H9 (cell line): ENCODE results near the gene HSP90AA1. TPM values are rescaled to one million over a fixed set of nuclear protein-coding genes. Genes with fewer than 3 reads are reported as not detected.

Source experiments
- DNase-seq: peaks from one replicate; pipeline ENCODE4 v3.0.0-alpha.2; 2017
- H2AFZ ChIP-seq: one replicate; pipeline ENCODE4 v1.6.1; 2013; ENCODE audit warnings: mild to moderate bottlenecking, low read length, control low read depth, moderate library complexity
- H2AK5ac ChIP-seq: 2 replicates; pipeline ENCODE4 v1.6.1; 2013; ENCODE audit warnings: low read length, control low read depth, mixed read lengths; ENCODE audit not compliant: insufficient read length
- H2BK120ac ChIP-seq: one replicate; pipeline ENCODE4 v1.6.1; 2013; ENCODE audit warnings: low read depth, mild to moderate bottlenecking, low read length, control low read depth, inconsistent platforms; ENCODE audit not compliant: poor library complexity, severe bottlenecking
- H2BK12ac ChIP-seq: 2 replicates; pipeline ENCODE4 v1.6.1; 2013; ENCODE audit warnings: low read length, control low read depth, mixed read lengths, low read depth; ENCODE audit not compliant: insufficient read length
- H2BK15ac ChIP-seq: 2 replicates; pipeline ENCODE4 v1.6.1; 2013; ENCODE audit warnings: low read depth, low read length, control low read depth
- H2BK20ac ChIP-seq: one replicate; pipeline ENCODE4 v1.6.1; 2013; ENCODE audit warnings: low read depth, mild to moderate bottlenecking, low read length, control low read depth, inconsistent platforms; ENCODE audit not compliant: poor library complexity, severe bottlenecking
- H2BK5ac ChIP-seq: 2 replicates; pipeline ENCODE4 v1.6.1; 2013; ENCODE audit warnings: low read length, control low read depth, mixed read lengths; ENCODE audit not compliant: insufficient read length
- H3K14ac ChIP-seq: 2 replicates; pipeline ENCODE4 v1.6.1; 2013; ENCODE audit warnings: low read length, control low read depth; ENCODE audit not compliant: insufficient read depth
- H3K18ac ChIP-seq: 2 replicates; pipeline ENCODE4 v1.6.1; 2013; ENCODE audit warnings: low read depth, mild to moderate bottlenecking, mixed read lengths, low read length, control low read depth; ENCODE audit not compliant: insufficient read length
- H3K23ac ChIP-seq: 2 replicates; pipeline ENCODE4 v1.6.1; 2013; ENCODE audit warnings: low read length, control low read depth, mixed read lengths, low read depth; ENCODE audit not compliant: insufficient read length
- H3K23me2 ChIP-seq: 2 replicates; pipeline ENCODE4 v1.6.1; 2013; ENCODE audit warnings: low read depth, mild to moderate bottlenecking, mixed read lengths, low read length, control low read depth; ENCODE audit not compliant: insufficient read length, poor library complexity, severe bottlenecking
- H3K27ac ChIP-seq: 2 replicates; pipeline ENCODE4 v1.5.1; 2013; ENCODE audit warnings: low read length, control low read depth, mixed read lengths, low read depth; ENCODE audit not compliant: insufficient read length
- H3K27me3 ChIP-seq: 2 replicates; pipeline ENCODE4 v1.6.1; 2013; ENCODE audit warnings: low read length, control low read depth, inconsistent platforms; ENCODE audit not compliant: insufficient read depth
- H3K4ac ChIP-seq: 2 replicates; pipeline ENCODE4 v1.6.1; 2013; ENCODE audit warnings: low read depth, mild to moderate bottlenecking, control low read depth, inconsistent platforms, low read length, moderate library complexity
- H3K4me1 ChIP-seq: 2 replicates; pipeline ENCODE4 v1.6.1; 2013; ENCODE audit warnings: low read length, control low read depth, inconsistent platforms; ENCODE audit not compliant: insufficient read depth
- H3K4me2 ChIP-seq: 2 replicates; pipeline ENCODE4 v1.6.1; 2013; ENCODE audit warnings: low read length, control low read depth, mixed read lengths; ENCODE audit not compliant: insufficient read length, insufficient read depth
- H3K56ac ChIP-seq: 2 replicates; pipeline ENCODE4 v1.6.1; 2013; ENCODE audit warnings: low read depth, mild to moderate bottlenecking, mixed read lengths, low read length, control low read depth; ENCODE audit not compliant: insufficient read length
- H3K79me1 ChIP-seq: 2 replicates; pipeline ENCODE4 v1.6.1; 2013; ENCODE audit warnings: low read depth, mild to moderate bottlenecking, moderate library complexity, low read length, control low read depth, inconsistent platforms; ENCODE audit not compliant: insufficient read depth, poor library complexity, severe bottlenecking
- H3K79me2 ChIP-seq: 2 replicates; pipeline ENCODE4 v1.6.1; 2013; ENCODE audit warnings: low read length, control low read depth, inconsistent platforms; ENCODE audit not compliant: insufficient read depth
- H3K9ac ChIP-seq: 2 replicates; pipeline ENCODE4 v1.6.1; 2013; ENCODE audit warnings: low read length, control low read depth, mixed read lengths; ENCODE audit not compliant: insufficient read length; ENCODE audit errors: extremely low read depth
- H3K9me3 ChIP-seq: one replicate; pipeline ENCODE4 v1.6.1; 2013; ENCODE audit warnings: low read depth, low read length, inconsistent platforms; ENCODE audit not compliant: control insufficient read depth
- H3T11ph ChIP-seq: one replicate; pipeline ENCODE4 v1.6.1; 2013; ENCODE audit warnings: mild to moderate bottlenecking, low read length, control low read depth, inconsistent platforms
- H4K20me1 ChIP-seq: one replicate; pipeline ENCODE4 v1.6.1; 2013; ENCODE audit not compliant: control insufficient read depth, insufficient read length, insufficient read depth
- H4K5ac ChIP-seq: 2 replicates; pipeline ENCODE4 v1.6.1; 2013; ENCODE audit warnings: low read depth, mild to moderate bottlenecking, mixed read lengths, low read length, control low read depth; ENCODE audit not compliant: insufficient read length
- H4K8ac ChIP-seq: replicated peaks from 2 replicates; pipeline ENCODE4 v1.6.1; 2013; ENCODE audit warnings: low read length, control low read depth, mixed read lengths, low read depth; ENCODE audit not compliant: insufficient read length
- H4K91ac ChIP-seq: 2 replicates; pipeline ENCODE4 v1.6.1; 2013; ENCODE audit warnings: low read depth, mild to moderate bottlenecking, moderate library complexity, mixed read lengths, low read length, control low read depth; ENCODE audit not compliant: insufficient read length
- H3K27ac Mint-ChIP-seq, 3 experiments: 2 replicates in 2 of 3; 3 replicates in 1 of 3; pipeline ENCODE4 v1.8.0; 2020 to 2021; ENCODE audit warnings: mixed read lengths in 3 of 3, mild to moderate bottlenecking in 1 of 3, moderate library complexity in 1 of 3
- H3K27me3 Mint-ChIP-seq: 2 replicates; pipeline ENCODE4 v1.8.0; 2021; ENCODE audit warnings: low read depth, mild to moderate bottlenecking, moderate library complexity, mixed read lengths
- H3K36me3 Mint-ChIP-seq, 3 experiments: 2 replicates in 2 of 3; 3 replicates in 1 of 3; pipeline ENCODE4 v1.8.0; 2020 to 2021; ENCODE audit warnings: low read depth in 3 of 3, mixed read lengths in 3 of 3; ENCODE audit not compliant: insufficient read depth in 1 of 3
- H3K4me1 Mint-ChIP-seq, 2 experiments: 2 replicates each; pipeline ENCODE4 v1.8.0; 2020; ENCODE audit warnings: mixed read lengths in 2 of 2
- H3K4me3 Mint-ChIP-seq, 2 experiments: 2 replicates in 1 of 2; 3 replicates in 1 of 2; pipeline ENCODE4 v1.8.0; 2020 to 2021; ENCODE audit warnings: mild to moderate bottlenecking in 2 of 2, mixed read lengths in 2 of 2, moderate library complexity in 1 of 2
- H3K9me3 Mint-ChIP-seq, 2 experiments: 2 replicates in 1 of 2; 3 replicates in 1 of 2; pipeline ENCODE4 v1.8.0; 2020; ENCODE audit warnings: mild to moderate bottlenecking in 2 of 2, mixed read lengths in 2 of 2, moderate library complexity in 1 of 2
- total RNA-seq: library from RNA; stranded (reverse); gene quantifications from 2 replicates; pipeline ENCODE4 v1.2.1, GENCODE V29; 2021
- TF ChIP-seq, protein P1 (sequence below): fragments of 200-600 bp; sonication (generic); conservative IDR thresholded peaks from 3 replicates; pipeline ENCODE4 v1.8.0; 2021; ENCODE audit warnings: antibody characterized with exemption, mild to moderate bottlenecking

HSP90AA1 gene
- total RNA-seq, 1 experiment from 2014 or later: 953 TPM

GRCh38 chr14:102079700-102079979 is 7.2 kb downstream of the HSP90AA1 start:
- Mint-ChIP-seq H3K27ac (peak overlapping the region in 1 of 3 experiments; percentile 24; a peak in 2 of 7 replicates), H3K9me3 (no peaks in the 10 kb centered on the region), H3K36me3 (peaks cover 56 to 72% (median 64%) of the 10 kb centered on the region in 3 experiments), H3K4me3 (no peak overlapping the region), H3K27me3 (no peaks in the 10 kb centered on the region), H3K4me1 (peaks cover 18 to 19% of the 10 kb centered on the region in 2 experiments)
- H2BK12ac ChIP-seq: no peak overlapping the region
- H3K9me3 ChIP-seq: no peaks in the 10 kb centered on the region
- H2BK5ac ChIP-seq: no peak overlapping the region
- H3K9ac ChIP-seq: no peak overlapping the region
- no peak overlapping the region for H3T11ph ChIP-seq
- H2BK20ac ChIP-seq: no peak overlapping the region
- H3K23me2 ChIP-seq: no peaks in the 10 kb centered on the region
- H3K56ac ChIP-seq: no peak overlapping the region
- H4K5ac ChIP-seq: no peak overlapping the region
- H3K79me1 ChIP-seq: no peaks in the 10 kb centered on the region
- no peak for DNase-seq
- no peak overlapping the region for H2BK120ac ChIP-seq
- no peaks in the 10 kb centered on the region for H4K20me1 ChIP-seq
- H3K27me3 ChIP-seq: no peaks in the 10 kb centered on the region
- H3K4me1 ChIP-seq: no peaks in the 10 kb centered on the region
- no peak overlapping the region for H3K23ac ChIP-seq
- no peak overlapping the region for H3K14ac ChIP-seq
- no peak overlapping the region for H4K91ac ChIP-seq
- no peak overlapping the region for H3K18ac ChIP-seq
- no peak overlapping the region for H2BK15ac ChIP-seq
- no peak overlapping the region for H2AK5ac ChIP-seq
- H3K4me2 ChIP-seq: no peak overlapping the region
- no peaks in the 10 kb centered on the region for H3K79me2 ChIP-seq
- no peak overlapping the region for H3K4ac ChIP-seq
- H3K27ac ChIP-seq: no peak overlapping the region
- TF ChIP-seq, protein P1, sequence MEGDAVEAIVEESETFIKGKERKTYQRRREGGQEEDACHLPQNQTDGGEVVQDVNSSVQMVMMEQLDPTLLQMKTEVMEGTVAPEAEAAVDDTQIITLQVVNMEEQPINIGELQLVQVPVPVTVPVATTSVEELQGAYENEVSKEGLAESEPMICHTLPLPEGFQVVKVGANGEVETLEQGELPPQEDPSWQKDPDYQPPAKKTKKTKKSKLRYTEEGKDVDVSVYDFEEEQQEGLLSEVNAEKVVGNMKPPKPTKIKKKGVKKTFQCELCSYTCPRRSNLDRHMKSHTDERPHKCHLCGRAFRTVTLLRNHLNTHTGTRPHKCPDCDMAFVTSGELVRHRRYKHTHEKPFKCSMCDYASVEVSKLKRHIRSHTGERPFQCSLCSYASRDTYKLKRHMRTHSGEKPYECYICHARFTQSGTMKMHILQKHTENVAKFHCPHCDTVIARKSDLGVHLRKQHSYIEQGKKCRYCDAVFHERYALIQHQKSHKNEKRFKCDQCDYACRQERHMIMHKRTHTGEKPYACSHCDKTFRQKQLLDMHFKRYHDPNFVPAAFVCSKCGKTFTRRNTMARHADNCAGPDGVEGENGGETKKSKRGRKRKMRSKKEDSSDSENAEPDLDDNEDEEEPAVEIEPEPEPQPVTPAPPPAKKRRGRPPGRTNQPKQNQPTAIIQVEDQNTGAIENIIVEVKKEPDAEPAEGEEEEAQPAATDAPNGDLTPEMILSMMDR: no peak
- H2AFZ ChIP-seq: no peak overlapping the region
- no peak overlapping the region for H4K8ac ChIP-seq
